ENCODE measurements around the gene BMP6. TPM values are rescaled to one million over a fixed set of nuclear protein-coding genes. Genes with fewer than 3 reads are reported as not detected.

The BMP6 gene
- total and polyA plus RNA-seq, 8 donors: 2.3 to 18.7 (median 3.7) TPM

GRCh38 chr6:7777074-7777473 is 51.2 kb downstream of the BMP6 start:
- no peaks in the 10 kb centered on the region for H3K36me3 ChIP-seq
- H3K27ac ChIP-seq: no peak overlapping the region
- H3K9me3 ChIP-seq: no peaks in the 10 kb centered on the region
- intact Hi-C loops (cut with DNase I): loop anchor here in 1 of 2 donors (10.0 kb wide), 1 partner anchor 632 kb away; no protein-coding TSS in a partner anchor
- ATAC-seq (no peak), DNase-seq (no peak)
- no peak overlapping the region for H3K4me3 ChIP-seq
- TF ChIP-seq CTCF (IDR thresholded peaks at IDR 0.05): no peak
- no peaks in the 10 kb centered on the region for H3K4me1 ChIP-seq
- H3K27me3 ChIP-seq: no peaks in the 10 kb centered on the region

- H3K36me3 ChIP-seq: no peaks in the 10 kb centered on the region
- no peak for DNase-seq
- intact Hi-C loops (cut with DNase I): no loop called here
- H3K27me3 ChIP-seq: no peaks in the 10 kb centered on the region
- H3K9me3 ChIP-seq: no peaks in the 10 kb centered on the region
- H3K4me1 ChIP-seq: peaks cover 0 to 8% of the 10 kb centered on the region in 2 donors
- no peak overlapping the region for H3K4me3 ChIP-seq
- TF ChIP-seq CTCF (IDR thresholded peaks at IDR 0.05): no peak
- no peak overlapping the region for H3K27ac ChIP-seq
- no peak for ATAC-seq
Measured at GRCh38 chr6:7781240-7781639, 55.3 kb downstream of the BMP6 start.

GRCh38 chr6:7784248-7784647 is 58.3 kb downstream of the BMP6 start:
- Histone ChIP-seq H3K4me3 (no peak overlapping the region), H3K27me3 (no peaks in the 10 kb centered on the region), H3K4me1 (peaks cover 5 to 8% of the 10 kb centered on the region in 2 donors), H3K27ac (no peak overlapping the region), H3K9me3 (no peaks in the 10 kb centered on the region), H3K36me3 (no peaks in the 10 kb centered on the region)
- intact Hi-C loops (cut with DNase I): no loop called here
- ATAC-seq (no peak), DNase-seq (no peak)
- no peak for TF ChIP-seq CTCF (IDR thresholded peaks at IDR 0.05)

GRCh38 chr6:7784706-7785105 is 58.8 kb downstream of the BMP6 start:
- peak; percentile 14 for ATAC-seq
- H3K27ac ChIP-seq: no peak overlapping the region
- no peaks in the 10 kb centered on the region for H3K9me3 ChIP-seq
- H3K27me3 ChIP-seq: no peaks in the 10 kb centered on the region
- H3K4me1 ChIP-seq: peaks cover 5 to 8% of the 10 kb centered on the region in 2 donors
- H3K36me3 ChIP-seq: no peaks in the 10 kb centered on the region
- DNase-seq: no peak
- no peak for TF ChIP-seq CTCF (IDR thresholded peaks at IDR 0.05)
- H3K4me3 ChIP-seq: no peak overlapping the region
- intact Hi-C loops (cut with DNase I): no loop called here

- ATAC-seq (peak; percentile 34), DNase-seq (peak in 2 of 4 donors; percentile 77 to 88)
- TF ChIP-seq CTCF (IDR thresholded peaks at IDR 0.05): no peak
- intact Hi-C loops (cut with DNase I): no loop called here
- Histone ChIP-seq H3K4me3 (no peak overlapping the region), H3K4me1 (peaks cover 5 to 8% of the 10 kb centered on the region in 2 donors), H3K9me3 (no peaks in the 10 kb centered on the region), H3K27me3 (no peaks in the 10 kb centered on the region), H3K36me3 (no peaks in the 10 kb centered on the region), H3K27ac (no peak overlapping the region)
Measured at GRCh38 chr6:7785243-7786035, 59.5 kb downstream of the BMP6 start.

All from left lung (tissue), 10 donors.